MCF 10A (cell line): ENCODE results near the gene GPHN. TPM values are rescaled to one million over a fixed set of nuclear protein-coding genes. Genes with fewer than 3 reads are reported as not detected.

ENCODE experiments used
- BruUV-seq: library from RNA; stranded (reverse); fragments of 400-500 nt; replicated peaks from 2 replicates; lab custom pipeline; 2021; lab: Mats Ljungman, UMichigan
- CTCF ChIA-PET: fragments of 300-600 bp; sonication (Branson Sonifier 250); formaldehyde crosslinking; extraction: SDS; loops from one replicate; lab custom pipeline; 2021; ENCODE audit warnings: antibody characterized with exemption, inconsistent platforms; lab: Yijun Ruan, JAX
- POLR2A ChIA-PET: fragments of 300-600, 350-650 bp; sonication (Branson Sonifier 250); formaldehyde crosslinking; extraction: SDS; loops from one replicate; lab custom pipeline; 2020; ENCODE audit warnings: antibody characterized with exemption, inconsistent platforms; lab: Yijun Ruan, JAX
- DNase-seq: peaks from one replicate; pipeline ENCODE4 v3.0.0-alpha.2; 2018; ENCODE audit not compliant: unreplicated experiment
- H3K27ac Mint-ChIP-seq: one replicate; pipeline ENCODE4 v1.8.0; 2022; ENCODE audit warnings: mild to moderate bottlenecking, low read depth, mixed read lengths; ENCODE audit not compliant: unreplicated experiment
- H3K27me3 Mint-ChIP-seq: one replicate; pipeline ENCODE4 v1.8.0; 2022; ENCODE audit warnings: mixed read lengths; ENCODE audit not compliant: insufficient read depth, unreplicated experiment
- H3K36me3 Mint-ChIP-seq: one replicate; pipeline ENCODE4 v1.8.0; 2022; ENCODE audit warnings: mild to moderate bottlenecking, moderate library complexity, mixed read lengths; ENCODE audit not compliant: insufficient read depth, unreplicated experiment
- H3K4me1 Mint-ChIP-seq: one replicate; pipeline ENCODE4 v1.8.0; 2022; ENCODE audit warnings: mixed read lengths; ENCODE audit not compliant: insufficient read depth, unreplicated experiment
- H3K4me3 Mint-ChIP-seq: one replicate; pipeline ENCODE4 v1.8.0; 2022; ENCODE audit warnings: mild to moderate bottlenecking, moderate library complexity, mixed read lengths; ENCODE audit not compliant: unreplicated experiment
- H3K9me3 Mint-ChIP-seq: one replicate; pipeline ENCODE4 v1.8.0; 2022; ENCODE audit warnings: mixed read lengths; ENCODE audit not compliant: unreplicated experiment
- CTCF ChIP-seq: fragments of 200-600 bp; IDR thresholded peaks from one replicate; pipeline ENCODE4 v1.8.0; 2022; ENCODE audit warnings: antibody characterized with exemption, mild to moderate bottlenecking; ENCODE audit not compliant: unreplicated experiment
- intact Hi-C: fragments of 100-400 bp; cut with micrococcal nuclease; formaldehyde crosslinking; loops from 2 replicates; pipeline ENCODE4 v1.14.1; 2022
- total RNA-seq: library from RNA; stranded (reverse); gene quantifications from 2 replicates; pipeline ENCODE4 v1.2.3, GENCODE V29; 2022

GPHN gene
- total RNA-seq, 1 experiment from 2014 or later: 26.8 TPM

GRCh38 chr14:66999978-67000377 is 492.0 kb downstream of the GPHN start:
- H3K4me3 Mint-ChIP-seq: no peak overlapping the region
- no peaks in the 10 kb centered on the region for H3K9me3 Mint-ChIP-seq
- H3K27ac Mint-ChIP-seq: no peak overlapping the region
- H3K36me3 Mint-ChIP-seq: peaks cover 7% of the 10 kb centered on the region
- ChIA-PET POLR2A (interaction anchor here (0.6 kb wide), 1 partner anchor 176 kb away, joined by 3 read pairs; no protein-coding TSS in a partner anchor), CTCF (interaction anchor here (0.7 kb wide), 1 partner anchor 132 kb away, joined by 4 read pairs; no protein-coding TSS in a partner anchor)
- no peak for DNase-seq
- H3K4me1 Mint-ChIP-seq: no peaks in the 10 kb centered on the region
- no peak for TF ChIP-seq CTCF
- no TSS peak for BruUV-seq
- intact Hi-C loops: no loop called here
- no peaks in the 10 kb centered on the region for H3K27me3 Mint-ChIP-seq

- POLR2A ChIA-PET: no interaction called here
- no peaks in the 10 kb centered on the region for H3K9me3 Mint-ChIP-seq
- peaks cover 7% of the 10 kb centered on the region for H3K36me3 Mint-ChIP-seq
- intact Hi-C loops: no loop called here
- no peak for DNase-seq
- H3K4me1 Mint-ChIP-seq: no peaks in the 10 kb centered on the region
- H3K27ac Mint-ChIP-seq: no peak overlapping the region
- no peaks in the 10 kb centered on the region for H3K27me3 Mint-ChIP-seq
- H3K4me3 Mint-ChIP-seq: no peak overlapping the region
- no peak for TF ChIP-seq CTCF
- no TSS peak for BruUV-seq
- CTCF ChIA-PET: no interaction called here
Observed at GRCh38 chr14:67002994-67003753, 495.2 kb downstream of the GPHN start.

- Mint-ChIP-seq H3K27me3 (no peaks in the 10 kb centered on the region), H3K4me1 (no peaks in the 10 kb centered on the region), H3K9me3 (no peaks in the 10 kb centered on the region), H3K36me3 (peaks cover 7% of the 10 kb centered on the region), H3K27ac (no peak overlapping the region), H3K4me3 (no peak overlapping the region)
- POLR2A ChIA-PET: no interaction called here
- CTCF ChIA-PET: no interaction called here
- no peak for DNase-seq
- no peak for TF ChIP-seq CTCF
- no TSS peak for BruUV-seq
- intact Hi-C loops: no loop called here
Observed at GRCh38 chr14:67004521-67004920, 496.6 kb downstream of the GPHN start.

GRCh38 chr14:67010602-67011001 is 502.7 kb downstream of the GPHN start:
- no TSS peak for BruUV-seq
- CTCF ChIA-PET: no interaction called here

More at GRCh38 chr14:67010602-67011001, 502.7 kb downstream of the GPHN start:
- Mint-ChIP-seq H3K9me3 (no peaks in the 10 kb centered on the region), H3K27me3 (no peaks in the 10 kb centered on the region), H3K4me3 (no peak overlapping the region), H3K36me3 (peaks cover 5% of the 10 kb centered on the region), H3K4me1 (no peaks in the 10 kb centered on the region), H3K27ac (no peak overlapping the region)
- POLR2A ChIA-PET: no interaction called here
- intact Hi-C loops: no loop called here
- TF ChIP-seq CTCF: no peak
- DNase-seq: no peak
